GM18873 (cell line): ENCODE data around the gene RPUSD1.
"Not testable (repeated sequence)": the region's sequence is repeated elsewhere in the genome, so short reads cannot be mapped to it uniquely, and the experiment has no call there.

Experiments used
- ATAC-seq: cut with Tn5 transposase; IDR thresholded peaks from one replicate; pipeline ENCODE4 v1.9.1; 2021; ENCODE audit warnings: mild to moderate bottlenecking, moderate library complexity, moderate number of reproducible peaks; ENCODE audit not compliant: unreplicated experiment, low FRiP score

RPUSD1 gene

GRCh38 chr16:754121-754607 lies 34.0 kb downstream of the RPUSD1 start:
- ATAC-seq: not testable (repeated sequence)

- ATAC-seq: no peak
These were observed 36.2 kb downstream of the RPUSD1 start for GRCh38 chr16:752007-752312.

GRCh38 chr16:751152-752006 lies 36.8 kb downstream of the RPUSD1 start:
- ATAC-seq: no peak

GRCh38 chr16:750485-750884 lies 37.7 kb downstream of the RPUSD1 start:
- no peak for ATAC-seq

GRCh38 chr16:749010-749409 lies 39.2 kb downstream of the RPUSD1 start:
- no peak for ATAC-seq

- ATAC-seq: no peak
These were observed 40.0 kb downstream of the RPUSD1 start for GRCh38 chr16:747978-748746.

GRCh38 chr16:746637-747036 lies 41.5 kb downstream of the RPUSD1 start:
- ATAC-seq: no peak

- ATAC-seq: no peak
These were observed 42.4 kb downstream of the RPUSD1 start for GRCh38 chr16:745739-746138.

GRCh38 chr16:743794-744500 lies 44.2 kb downstream of the RPUSD1 start:
- no peak for ATAC-seq

GRCh38 chr16:742894-743293 lies 45.3 kb downstream of the RPUSD1 start:
- ATAC-seq: not testable (repeated sequence)

- ATAC-seq: no peak
These were observed 46.1 kb downstream of the RPUSD1 start for GRCh38 chr16:741986-742629.

GRCh38 chr16:740764-741505 lies 47.2 kb downstream of the RPUSD1 start, which contains the start of gene CIAO3:
Gene CIAO3, minus strand, starts transcription at chr16:740997. Its CDS starts 12 bp downstream, at chr16:740985.
- ATAC-seq: peak; percentile 54

GRCh38 chr16:740459-740763 lies 47.8 kb downstream of the RPUSD1 start:
- ATAC-seq: peak; percentile 4

- no peak for ATAC-seq
These were observed 48.4 kb downstream of the RPUSD1 start for GRCh38 chr16:739560-740458.

- ATAC-seq: no peak
These were observed 51.2 kb downstream of the RPUSD1 start for GRCh38 chr16:736936-737481.

- no peak for ATAC-seq
These were observed 52.2 kb downstream of the RPUSD1 start for GRCh38 chr16:735982-736453.

- no peak for ATAC-seq
These were observed 53.0 kb downstream of the RPUSD1 start for GRCh38 chr16:734981-735881.
